Gastrocnemius medialis (tissue), 4 donors: Measurements from ENCODE around the gene UBE2Q1.
A peak's percentile ranks its signal among the peaks of the same experiment; 100 is the strongest.

Experiments
- POLR2A ChIP-seq, 2 donors: fragments of 450-650 bp; IDR thresholded peaks; one replicate each; pipeline ENCODE4 v1.6.1; 2017; ENCODE audit warnings: antibody characterized with exemption in 2 of 2, mild to moderate bottlenecking in 2 of 2, moderate library complexity in 2 of 2
- TF ChIP-seq, protein P1 (sequence below), 5 experiments: fragments of 450-650 bp in 3 of 5; fragments of 200-600 bp in 2 of 5; sonication (generic) in 2 of 5; IDR thresholded peaks in 4 of 5; conservative IDR thresholded peaks in 1 of 5; 1 replicate in 4 of 5; 2 replicates in 1 of 5; pipeline ENCODE4 v1.5.1; 2016 to 2019; ENCODE audit warnings: antibody characterized with exemption in 5 of 5, mild to moderate bottlenecking in 3 of 5, moderate library complexity in 3 of 5

DNA sequence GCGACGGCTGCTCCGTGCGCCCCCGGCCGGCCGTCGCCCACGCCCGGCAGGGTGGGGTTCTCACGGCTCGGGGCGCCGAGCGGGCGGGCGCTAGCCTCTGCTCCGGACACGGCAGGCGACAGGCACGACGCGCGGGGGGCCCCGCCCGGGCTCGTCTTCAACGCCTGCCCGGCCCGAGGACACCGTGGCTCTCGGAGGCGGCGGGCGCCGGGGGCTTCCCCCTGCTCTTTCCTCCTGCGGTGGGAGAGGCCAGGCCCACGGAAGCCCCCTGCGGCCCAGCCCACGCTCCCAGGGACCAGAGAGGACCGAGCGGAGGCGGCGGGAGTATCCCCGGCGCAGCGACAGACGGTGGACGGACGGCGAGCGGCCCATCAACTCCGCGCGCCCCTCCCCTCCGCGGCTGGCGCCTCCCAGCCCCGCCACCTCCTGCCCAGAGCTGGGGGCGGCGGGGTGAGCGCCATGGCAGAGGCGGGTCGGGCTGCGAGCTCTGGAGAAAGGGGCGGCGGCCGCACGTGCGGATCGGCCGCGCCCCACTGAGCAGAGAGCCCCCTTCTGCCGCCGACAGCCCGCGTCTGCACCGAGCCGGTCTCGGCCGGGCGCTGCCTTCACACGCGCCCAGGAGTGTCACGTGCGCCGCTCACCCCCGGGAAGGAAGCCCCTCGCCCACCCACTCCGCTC, 56.3 kb downstream of the UBE2Q1 start, which contains the start of the genes SHE and TDRD10:
- TF ChIP-seq, protein P1, sequence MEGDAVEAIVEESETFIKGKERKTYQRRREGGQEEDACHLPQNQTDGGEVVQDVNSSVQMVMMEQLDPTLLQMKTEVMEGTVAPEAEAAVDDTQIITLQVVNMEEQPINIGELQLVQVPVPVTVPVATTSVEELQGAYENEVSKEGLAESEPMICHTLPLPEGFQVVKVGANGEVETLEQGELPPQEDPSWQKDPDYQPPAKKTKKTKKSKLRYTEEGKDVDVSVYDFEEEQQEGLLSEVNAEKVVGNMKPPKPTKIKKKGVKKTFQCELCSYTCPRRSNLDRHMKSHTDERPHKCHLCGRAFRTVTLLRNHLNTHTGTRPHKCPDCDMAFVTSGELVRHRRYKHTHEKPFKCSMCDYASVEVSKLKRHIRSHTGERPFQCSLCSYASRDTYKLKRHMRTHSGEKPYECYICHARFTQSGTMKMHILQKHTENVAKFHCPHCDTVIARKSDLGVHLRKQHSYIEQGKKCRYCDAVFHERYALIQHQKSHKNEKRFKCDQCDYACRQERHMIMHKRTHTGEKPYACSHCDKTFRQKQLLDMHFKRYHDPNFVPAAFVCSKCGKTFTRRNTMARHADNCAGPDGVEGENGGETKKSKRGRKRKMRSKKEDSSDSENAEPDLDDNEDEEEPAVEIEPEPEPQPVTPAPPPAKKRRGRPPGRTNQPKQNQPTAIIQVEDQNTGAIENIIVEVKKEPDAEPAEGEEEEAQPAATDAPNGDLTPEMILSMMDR (IDR thresholded peaks at IDR 0.05 in 4 of 5, conservative IDR thresholded peaks at IDR 0.05 in 1 of 5): no peak
- peak in 1 of 2 donors; percentile 37 for TF ChIP-seq POLR2A (IDR thresholded peaks at IDR 0.05)
